Iris pigment epithelial cell (primary cell): ENCODE results near the gene NAPB.
"Not testable (repeated sequence)": the region's sequence is repeated elsewhere in the genome, so short reads cannot be mapped to it uniquely, and the experiment has no call there.

ENCODE experiments used
- DNase-seq: peaks from one replicate; pipeline ENCODE4 v3.0.0-alpha.2; 2011; ENCODE audit warnings: low read depth

Gene NAPB

DNA sequence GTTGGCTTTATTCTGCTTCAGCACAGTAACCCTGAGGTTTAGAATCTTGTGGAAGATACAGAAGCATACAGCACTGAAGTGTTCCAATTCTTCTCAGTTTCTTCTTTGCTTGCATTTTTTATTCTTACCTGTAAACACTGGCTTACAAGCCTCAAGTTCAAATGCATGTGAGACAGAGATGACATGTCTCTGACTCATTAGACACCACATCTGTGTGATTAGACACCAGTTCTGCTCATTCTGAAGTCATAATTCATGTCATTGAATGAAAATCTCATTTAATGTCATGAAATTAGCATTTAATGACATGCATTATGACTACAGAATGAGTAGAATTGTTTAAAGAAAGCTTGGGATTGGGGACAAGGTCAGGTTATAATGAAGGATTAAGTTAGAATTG, 53.5 kb downstream of the NAPB start:
- DNase-seq = peak; percentile 49

DNA sequence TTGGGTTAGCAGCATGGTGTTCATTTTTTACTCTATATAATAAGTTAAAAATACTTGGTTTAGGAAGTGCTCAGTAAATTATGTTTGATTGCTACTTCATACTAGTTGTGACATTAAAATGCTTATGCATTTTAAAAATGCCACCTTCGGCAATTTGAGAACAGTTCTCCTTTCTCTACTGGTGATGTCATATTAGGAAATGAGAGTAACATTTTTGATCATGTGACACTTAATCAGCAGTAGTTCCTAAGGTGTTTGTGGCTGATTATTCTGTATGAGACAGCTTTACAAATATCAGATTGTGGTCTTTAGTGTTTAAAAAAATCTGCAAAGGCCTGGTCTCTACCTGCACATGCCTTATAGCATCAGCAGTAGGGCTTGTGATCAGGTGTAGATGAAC, 54.9 kb downstream of the NAPB start:
- no peak for DNase-seq

DNA sequence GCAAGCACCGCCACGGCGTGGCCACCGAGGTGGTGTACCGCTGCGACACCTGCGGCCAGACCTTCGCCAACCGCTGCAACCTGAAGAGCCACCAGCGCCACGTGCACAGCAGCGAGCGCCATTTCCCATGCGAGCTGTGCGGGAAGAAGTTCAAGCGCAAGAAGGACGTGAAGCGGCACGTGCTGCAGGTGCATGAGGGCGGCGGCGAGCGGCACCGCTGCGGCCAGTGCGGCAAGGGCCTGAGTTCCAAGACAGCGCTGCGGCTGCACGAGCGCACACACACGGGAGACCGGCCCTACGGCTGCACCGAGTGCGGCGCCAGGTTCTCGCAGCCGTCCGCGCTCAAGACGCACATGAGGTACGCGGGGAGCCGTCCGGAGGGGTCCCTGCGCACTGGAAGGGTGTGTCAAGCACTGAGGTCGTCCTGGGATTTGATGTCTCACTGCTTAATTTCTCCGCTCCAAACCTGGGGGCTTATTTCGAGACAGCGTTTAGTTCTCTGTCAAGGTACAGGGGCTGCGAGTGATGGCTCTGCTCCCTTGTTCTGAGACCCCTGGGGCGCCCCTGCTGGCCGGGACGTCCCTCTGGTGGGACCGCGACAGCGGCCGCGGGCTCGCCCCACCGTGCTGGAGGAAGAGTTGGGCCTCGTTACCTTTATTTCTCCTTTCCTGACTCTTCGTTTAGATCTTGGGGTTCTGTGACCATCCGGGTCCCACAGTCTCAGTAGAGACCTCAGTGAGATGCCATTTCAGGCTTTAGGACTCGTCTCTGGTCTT, 55.7 kb downstream of the NAPB start:
- no peak for DNase-seq

DNA sequence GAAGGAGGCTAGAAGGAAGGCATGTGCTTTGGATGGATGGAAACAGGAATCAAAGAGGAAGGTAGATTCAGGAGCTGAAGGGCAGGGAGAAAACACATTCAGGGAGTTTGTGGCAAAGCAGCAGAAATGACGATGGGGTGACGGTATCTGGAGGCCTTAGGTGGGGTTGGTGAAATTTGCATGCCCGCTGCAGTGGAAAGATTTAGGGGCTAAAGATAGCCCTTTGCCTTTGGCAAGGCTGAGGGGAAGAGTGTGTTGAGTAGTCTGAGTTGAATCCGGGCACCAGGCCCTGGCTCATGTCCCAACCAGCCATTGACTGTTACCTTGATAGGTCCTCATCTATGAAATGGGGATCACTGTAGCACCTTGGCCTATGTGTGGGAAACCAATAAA, 58.0 kb downstream of the NAPB start:
- no peak for DNase-seq

GRCh38 chr20:23362392-23363256, 58.7 kb downstream of the NAPB start:
- DNase-seq = peak; percentile 53

GRCh38 chr20:23361476-23362391, 59.6 kb downstream of the NAPB start, which contains the start of gene GZF1:
TSS of gene GZF1 (plus strand) at chr20:23362182. CDS start at chr20:23364384, 2,202 bp downstream.
- DNase-seq = peak; percentile 98

DNA sequence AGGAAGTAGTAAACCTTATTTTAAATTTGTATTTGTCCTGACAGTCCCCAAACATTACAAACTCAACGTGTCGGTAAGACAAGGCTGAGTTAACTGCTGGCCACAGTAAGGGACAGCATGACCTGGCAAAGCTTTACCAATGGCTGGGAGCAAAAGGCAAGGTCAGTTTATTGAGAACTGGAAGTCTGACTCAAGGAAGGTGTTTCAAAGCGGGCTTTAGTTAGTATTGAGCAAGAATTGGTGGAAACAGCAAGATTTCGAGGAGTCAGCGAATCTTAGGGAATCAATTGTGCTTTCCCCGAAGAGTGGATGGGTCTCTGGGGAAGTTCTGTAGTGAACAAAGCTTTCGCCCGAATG, 60.2 kb downstream of the NAPB start:
- peak; percentile 61 for DNase-seq

DNA sequence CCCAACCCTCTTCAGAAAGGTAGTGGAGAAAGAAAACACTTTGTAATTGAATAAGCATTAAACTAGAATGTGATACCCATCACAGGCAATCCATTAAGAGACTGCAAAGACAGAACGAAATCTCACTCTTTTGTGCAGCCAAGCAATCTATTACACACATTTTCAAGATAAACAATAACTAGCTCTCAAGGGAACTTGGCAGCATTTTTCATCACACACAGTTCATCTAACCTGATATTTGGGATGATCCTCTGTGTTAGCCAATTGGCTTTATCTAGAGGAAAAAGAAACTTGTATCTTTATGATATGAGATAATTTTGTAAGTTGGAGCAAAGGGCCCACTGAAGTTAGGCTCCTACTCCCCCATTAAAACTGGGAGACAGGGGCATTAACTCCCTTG, 60.8 kb downstream of the NAPB start:
- no peak for DNase-seq

DNA sequence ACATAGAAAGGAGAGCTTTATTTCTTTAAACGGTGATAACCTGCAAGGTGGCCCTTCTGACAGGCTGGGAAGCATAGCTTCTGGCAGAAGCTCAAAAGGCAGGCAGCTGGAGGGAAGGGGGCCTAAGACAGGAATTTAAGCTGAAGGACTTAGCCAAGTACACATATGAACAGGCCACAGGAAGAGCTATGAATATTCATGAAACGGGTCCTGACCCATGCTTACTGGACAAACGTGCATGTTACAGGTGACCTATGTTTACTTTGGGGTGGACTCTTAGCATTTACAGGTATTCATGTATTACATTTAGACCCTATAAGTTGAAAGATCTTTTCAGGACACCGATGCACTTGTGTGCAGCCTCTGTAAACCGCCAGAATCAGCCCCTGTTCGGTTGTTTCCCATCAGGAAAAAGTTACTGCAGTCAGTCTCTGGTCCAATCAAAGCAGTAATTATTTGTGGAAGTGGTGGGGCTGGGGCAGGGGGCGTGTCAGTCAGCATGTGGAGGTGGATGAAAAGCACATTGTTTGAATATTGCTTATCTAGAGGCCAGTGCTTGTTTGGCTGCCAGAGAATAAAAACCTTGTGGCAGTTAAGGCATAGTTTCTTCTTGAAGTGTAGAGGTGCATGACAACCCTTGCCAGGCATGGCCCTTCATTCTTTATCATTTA, 62.2 kb downstream of the NAPB start:
- no peak for DNase-seq

- DNase-seq = no peak
Measured at GRCh38 chr20:23358563-23358906, 62.8 kb downstream of the NAPB start.

- DNase-seq = peak; percentile 100
Measured at GRCh38 chr20:23357767-23358562, 63.3 kb downstream of the NAPB start.

DNA sequence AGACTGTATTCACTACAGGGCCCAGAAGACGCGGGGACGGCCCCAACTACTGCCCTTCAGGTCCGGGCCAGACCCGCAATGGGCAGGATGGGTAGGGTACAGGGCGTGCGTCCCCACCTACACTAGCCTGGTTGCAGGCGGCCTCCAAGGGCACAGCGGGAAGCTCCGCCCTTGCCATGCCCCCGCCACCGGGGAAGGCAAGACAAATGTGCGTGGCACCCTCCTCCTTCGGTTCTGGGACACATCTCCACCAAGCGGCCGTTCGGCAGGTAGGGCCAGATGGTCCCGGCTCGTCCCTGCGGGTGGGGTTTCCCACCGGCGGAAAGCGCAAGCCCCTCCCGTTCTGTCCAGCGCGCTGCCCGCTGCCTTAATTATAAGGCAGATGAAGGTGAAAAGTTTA, 65.1 kb downstream of the NAPB start:
- no peak for DNase-seq

DNA sequence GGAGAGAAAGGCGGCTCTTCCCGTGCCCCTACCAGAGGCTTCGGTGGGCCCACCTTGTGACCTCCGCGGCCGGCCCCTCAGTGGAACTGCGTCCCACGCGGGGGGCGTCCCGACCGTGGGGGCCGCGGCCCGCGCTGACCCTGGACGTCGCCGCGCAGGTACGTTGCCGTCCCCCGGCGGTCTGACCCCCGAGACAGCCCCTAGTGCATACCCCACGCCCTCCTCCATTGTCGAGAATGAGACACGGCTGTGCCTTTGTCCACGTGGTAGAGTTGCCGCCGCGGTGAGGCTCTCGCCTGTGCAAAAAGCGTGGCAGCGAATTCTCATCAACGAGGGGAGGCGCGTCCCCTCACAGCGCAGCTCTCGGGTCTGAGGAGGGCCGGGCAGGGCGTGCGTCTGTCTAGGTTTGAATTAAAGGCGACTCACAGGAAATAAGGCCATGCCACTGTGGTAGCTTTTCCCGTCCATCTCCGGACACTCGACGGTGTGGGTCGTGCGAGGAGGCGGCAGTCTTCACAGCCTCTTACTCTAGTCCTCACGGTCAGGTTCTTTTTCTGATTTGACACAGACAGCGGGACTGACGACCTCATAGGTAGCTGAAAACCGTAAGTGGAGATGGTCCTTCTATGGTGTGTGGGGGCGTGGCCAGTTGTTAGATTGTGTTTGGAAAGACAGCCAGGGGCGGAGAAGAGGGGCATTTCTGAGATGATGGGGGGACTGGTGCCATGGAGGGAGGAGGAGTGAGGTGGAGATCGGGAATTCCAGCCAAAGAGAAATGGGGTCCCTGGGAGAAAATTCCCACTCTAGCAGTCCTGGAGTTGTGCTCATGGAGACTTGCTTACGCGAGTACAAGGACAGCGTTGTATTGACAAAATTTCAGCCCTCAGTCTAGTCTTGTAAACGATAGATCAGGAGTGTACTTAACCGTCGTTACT, 70.1 kb downstream of the NAPB start:
- DNase-seq = peak; percentile 68

GRCh38 chr20:23350196-23350903, 70.9 kb downstream of the NAPB start, which contains the start of gene NXT1:
TSS of gene NXT1 (plus strand) at chr20:23350791. CDS start at chr20:23354042, 3,251 bp downstream.
- peak; percentile 99 for DNase-seq

- DNase-seq = no peak
Measured at GRCh38 chr20:23349338-23350195, 71.7 kb downstream of the NAPB start.

GRCh38 chr20:23348510-23348909, 72.8 kb downstream of the NAPB start:
- DNase-seq = not testable (repeated sequence)

DNA sequence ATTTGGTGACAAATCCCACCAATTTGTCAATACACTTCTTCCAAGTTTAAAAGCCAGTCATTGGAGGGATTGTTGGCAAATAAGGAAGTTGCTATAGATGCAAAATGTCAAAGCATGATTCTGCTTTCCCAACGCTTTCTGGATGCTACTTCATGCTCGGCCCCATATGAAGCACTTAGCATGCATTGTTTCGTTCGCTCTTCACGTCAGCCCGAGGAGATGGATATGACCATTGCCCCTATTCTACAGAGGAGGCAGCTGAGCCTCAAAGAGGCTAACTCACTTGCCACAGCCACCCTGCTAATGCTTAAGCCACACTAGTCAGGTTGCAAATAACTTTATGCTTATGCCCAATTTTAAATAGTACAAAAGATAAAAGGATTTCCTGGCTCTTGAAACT, 73.5 kb downstream of the NAPB start:
- no peak for DNase-seq

- no peak for DNase-seq
Measured at GRCh38 chr20:23346002-23346401, 75.3 kb downstream of the NAPB start.
